ENCODE results near the gene ZNF423.
A peak's percentile ranks its signal among the peaks of the same experiment; 100 is the strongest.

The ZNF423 gene

GRCh38 chr16:49492896-49493626, 362.9 kb downstream of the ZNF423 start:
- peak; percentile 17 to 51 for DNase-seq
- H3K9me3 ChIP-seq, result no peaks in the 10 kb centered on the region
- TF ChIP-seq CTCF (IDR thresholded peaks at IDR 0.05), result no peak
- no peaks in the 10 kb centered on the region for H3K27me3 ChIP-seq
- H3K4me1 ChIP-seq, result peaks cover 0 to 15% (median 8%) of the 10 kb centered on the region in 4 donors
- H3K27ac ChIP-seq, result no peak overlapping the region
- intact Hi-C loops (cut with DNase I; ENCODE audit: low total_unique reads), result loop anchor here (2.0 kb wide), 1 partner anchor 384 kb away; no protein-coding TSS in a partner anchor
- no peaks in the 10 kb centered on the region for H3K36me3 ChIP-seq
- no peak overlapping the region for H3K4me3 ChIP-seq

- H3K27ac ChIP-seq, result no peak overlapping the region
- H3K4me3 ChIP-seq, result peak overlapping the region; percentile 39 to 42
- H3K27me3 ChIP-seq, result no peaks in the 10 kb centered on the region
- H3K4me1 ChIP-seq, result peaks cover 0 to 15% (median 8%) of the 10 kb centered on the region in 4 donors
- TF ChIP-seq CTCF (IDR thresholded peaks at IDR 0.05), result peak; percentile 83 to 94
- H3K36me3 ChIP-seq, result no peaks in the 10 kb centered on the region
- H3K9me3 ChIP-seq, result peaks cover 0 to 8% (median 3%) of the 10 kb centered on the region in 3 donors
- peak; percentile 44 to 69 for DNase-seq
- intact Hi-C loops (cut with DNase I; ENCODE audit: low total_unique reads), result loop anchor here (2.0 kb wide), 1 partner anchor 385 kb away; no protein-coding TSS in a partner anchor
Observed at GRCh38 chr16:49491771-49492761, 363.8 kb downstream of the ZNF423 start.

- Histone ChIP-seq H3K4me3 (no peak overlapping the region), H3K9me3 (peaks cover 0 to 11% (median 8%) of the 10 kb centered on the region in 3 donors), H3K27me3 (no peaks in the 10 kb centered on the region), H3K36me3 (no peaks in the 10 kb centered on the region), H3K4me1 (peaks cover 0 to 15% (median 8%) of the 10 kb centered on the region in 4 donors), H3K27ac (no peak overlapping the region)
- no peak for TF ChIP-seq CTCF (IDR thresholded peaks at IDR 0.05)
- intact Hi-C loops (cut with DNase I; ENCODE audit: low total_unique reads), result no loop called here
- DNase-seq, result peak; percentile 14 to 37
Observed at GRCh38 chr16:49491106-49491670, 364.7 kb downstream of the ZNF423 start.

- intact Hi-C loops (cut with DNase I; ENCODE audit: low total_unique reads), result no loop called here
- Histone ChIP-seq H3K36me3 (no peaks in the 10 kb centered on the region), H3K4me3 (no peak overlapping the region), H3K4me1 (peaks cover 0 to 15% (median 8%) of the 10 kb centered on the region in 4 donors), H3K27me3 (no peaks in the 10 kb centered on the region), H3K9me3 (peaks cover 0 to 11% (median 8%) of the 10 kb centered on the region in 3 donors), H3K27ac (no peak overlapping the region)
- DNase-seq, result peak; percentile 4 to 31
- no peak for TF ChIP-seq CTCF (IDR thresholded peaks at IDR 0.05)
Observed at GRCh38 chr16:49490321-49490705, 365.6 kb downstream of the ZNF423 start.

GRCh38 chr16:49489686-49490320, 366.1 kb downstream of the ZNF423 start:
- peak; percentile 7 to 48 for DNase-seq
- intact Hi-C loops (cut with DNase I; ENCODE audit: low total_unique reads), result no loop called here
- H3K36me3 ChIP-seq, result no peaks in the 10 kb centered on the region
- H3K4me1 ChIP-seq, result peaks cover 0 to 15% (median 8%) of the 10 kb centered on the region in 4 donors
- H3K9me3 ChIP-seq, result peaks cover 0 to 11% (median 8%) of the 10 kb centered on the region in 3 donors
- H3K4me3 ChIP-seq, result no peak overlapping the region
- TF ChIP-seq CTCF (IDR thresholded peaks at IDR 0.05), result no peak
- no peaks in the 10 kb centered on the region for H3K27me3 ChIP-seq
- H3K27ac ChIP-seq, result no peak overlapping the region

All from tibial artery (tissue), 4 donors.